ENCODE measurements around the gene CDH13.

Gene CDH13

DNA sequence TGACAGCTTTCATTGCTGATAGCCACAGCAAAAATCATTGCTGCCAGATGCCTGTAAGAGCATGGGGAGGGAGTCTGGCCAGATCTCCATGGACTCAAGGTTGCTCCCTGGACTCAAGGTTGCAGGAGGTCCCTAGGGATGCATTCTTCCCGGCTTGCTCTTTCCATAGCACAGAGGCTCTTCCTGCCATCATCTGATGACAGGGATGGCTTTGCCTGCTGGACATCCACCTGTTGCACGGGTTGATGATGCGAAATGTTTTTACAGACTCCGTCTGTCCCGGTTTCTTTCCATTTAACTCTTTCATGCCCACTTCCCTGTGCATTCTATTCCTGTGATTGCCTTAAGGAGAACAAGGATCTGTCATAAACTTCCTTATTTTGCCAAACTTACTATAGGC is 1065.5 kb downstream of the CDH13 start:
- DNase-seq (ENCODE audit: low read depth), result no peak
- TF ChIP-seq CTCF (IDR thresholded peaks at IDR 0.05; ENCODE audit: low read length, missing control alignments), result no peak

DNA sequence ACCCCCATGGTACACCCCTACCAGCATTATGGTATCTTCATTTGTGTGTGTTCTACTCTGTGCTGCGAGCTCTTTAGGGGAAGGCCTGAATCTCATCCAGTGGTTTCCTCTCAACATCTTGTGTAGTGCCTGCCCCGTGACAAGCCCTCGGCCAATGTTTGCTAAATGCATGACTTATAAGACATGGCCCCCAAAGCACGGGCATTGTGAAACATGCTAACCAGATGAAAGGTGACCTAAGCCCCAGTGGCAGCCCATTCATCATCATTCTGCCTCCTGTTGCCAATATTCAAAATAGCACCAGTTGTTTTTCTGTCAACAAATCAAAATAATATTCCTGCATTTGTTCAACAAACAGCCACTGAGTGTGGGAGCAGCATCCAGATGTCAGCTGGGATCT is 1072.2 kb downstream of the CDH13 start:
- no peak overlapping the region for H3K4me3 ChIP-seq (replicated peaks; ENCODE audit: low read depth, low read length)
- DNase-seq (ENCODE audit: low read depth), result no peak
- no peak for TF ChIP-seq CTCF (IDR thresholded peaks at IDR 0.05; ENCODE audit: low read length, missing control alignments)

More for the DNA sequence above, 1065.5 kb downstream of the CDH13 start:
- H3K4me3 ChIP-seq (replicated peaks; ENCODE audit: low read depth, low read length), result no peak overlapping the region

- H3K4me3 ChIP-seq (replicated peaks; ENCODE audit: low read depth, low read length), result no peak overlapping the region
- DNase-seq (ENCODE audit: low read depth), result no peak
- TF ChIP-seq CTCF (IDR thresholded peaks at IDR 0.05; ENCODE audit: low read length, missing control alignments), result no peak
Observed at GRCh38 chr16:83699817-83700216, 1073.0 kb downstream of the CDH13 start.

DNA sequence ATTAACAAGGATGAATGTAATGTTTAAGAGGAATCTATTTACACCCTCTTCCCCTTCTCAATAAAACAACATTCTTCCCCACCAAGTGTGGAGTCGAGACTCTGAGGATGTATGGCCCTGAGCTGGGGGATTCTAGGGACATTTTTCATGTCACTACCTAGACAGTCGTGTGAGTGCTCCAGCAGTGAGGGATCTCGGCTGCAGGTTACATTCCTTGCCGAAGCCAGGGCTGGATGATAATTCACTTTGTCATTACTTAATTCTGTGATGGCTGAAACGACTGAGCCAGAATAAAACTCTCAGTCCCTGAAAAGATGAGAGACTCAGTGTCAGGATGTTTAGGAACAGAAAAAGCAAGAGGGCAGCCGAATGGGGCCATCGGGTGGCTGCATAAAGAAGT is 1074.1 kb downstream of the CDH13 start:
- H3K4me3 ChIP-seq (replicated peaks; ENCODE audit: low read depth, low read length), result no peak overlapping the region
- no peak for DNase-seq (ENCODE audit: low read depth)
- no peak for TF ChIP-seq CTCF (IDR thresholded peaks at IDR 0.05; ENCODE audit: low read length, missing control alignments)

DNA sequence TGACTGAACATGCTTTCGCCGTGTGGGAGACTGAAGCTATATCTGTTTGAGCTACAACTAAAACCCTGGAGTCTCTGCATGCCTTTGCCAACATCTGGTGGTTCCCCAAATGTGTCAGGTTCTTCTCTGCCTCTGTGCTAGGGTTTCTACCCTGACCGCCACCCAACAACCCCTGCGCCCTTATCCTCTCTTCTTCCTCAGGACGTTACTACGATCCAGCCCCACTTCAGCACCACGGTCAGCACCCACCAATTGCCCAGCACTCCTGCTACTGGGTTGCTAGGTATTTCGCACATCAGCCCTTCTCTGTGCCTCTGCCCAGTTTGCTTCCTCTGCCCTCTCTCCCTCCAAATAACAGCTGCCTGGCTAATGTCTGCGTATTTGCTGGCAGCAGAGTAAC is 1074.7 kb downstream of the CDH13 start:
- peak; percentile 63 for DNase-seq (ENCODE audit: low read depth)
- H3K4me3 ChIP-seq (replicated peaks; ENCODE audit: low read depth, low read length), result no peak overlapping the region
- no peak for TF ChIP-seq CTCF (IDR thresholded peaks at IDR 0.05; ENCODE audit: low read length, missing control alignments)

DNA sequence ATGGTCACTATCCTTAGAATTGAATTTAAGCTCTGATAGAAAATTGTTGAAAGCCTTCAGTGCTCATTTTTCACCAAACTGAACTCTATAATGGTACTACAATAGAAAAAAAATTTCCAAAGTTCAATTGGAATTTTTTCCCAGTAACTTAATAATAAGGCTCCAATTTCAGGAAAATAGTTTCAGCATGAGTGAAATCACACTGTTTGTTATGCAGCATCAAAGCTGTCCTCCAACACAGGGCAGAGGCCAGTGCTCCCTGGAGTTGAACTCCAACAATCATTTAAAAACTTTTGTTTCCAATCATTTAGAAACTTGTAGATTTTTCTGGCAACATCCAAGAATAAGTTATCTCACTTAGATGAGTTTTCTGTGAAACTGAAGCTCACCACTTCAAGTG is 1077.9 kb downstream of the CDH13 start:
- no peak for DNase-seq (ENCODE audit: low read depth)
- TF ChIP-seq CTCF (IDR thresholded peaks at IDR 0.05; ENCODE audit: low read length, missing control alignments), result no peak
- no peak overlapping the region for H3K4me3 ChIP-seq (replicated peaks; ENCODE audit: low read depth, low read length)

DNA sequence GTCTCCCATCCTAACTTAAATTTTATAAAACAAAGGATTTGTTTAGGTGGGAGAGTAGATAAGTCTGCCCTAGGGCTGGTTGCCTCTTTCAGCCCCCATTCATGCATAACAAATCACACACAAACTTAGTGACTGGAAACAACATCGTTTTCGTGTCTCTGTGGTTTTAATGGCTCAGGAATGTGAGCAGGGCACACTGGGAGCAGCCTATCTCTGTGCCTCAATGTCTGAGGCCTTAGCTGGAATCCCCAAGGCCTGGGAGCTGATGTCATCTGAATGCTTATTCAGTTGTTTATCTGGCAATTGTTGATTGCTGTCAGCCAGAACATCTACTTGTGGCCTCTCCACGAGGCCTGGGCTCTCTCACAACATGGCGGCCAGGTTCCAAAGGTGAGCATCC is 1079.1 kb downstream of the CDH13 start:
- no peak overlapping the region for H3K4me3 ChIP-seq (replicated peaks; ENCODE audit: low read depth, low read length)
- TF ChIP-seq CTCF (IDR thresholded peaks at IDR 0.05; ENCODE audit: low read length, missing control alignments), result no peak
- no peak for DNase-seq (ENCODE audit: low read depth)

Measured in fibroblast of pulmonary artery (primary cell).